GM19468 (cell line): ENCODE measurements around the gene ASPDH.

Source experiments
- ATAC-seq: cut with Tn5 transposase; IDR thresholded peaks from one replicate; pipeline ENCODE4 v1.9.1; 2021; ENCODE audit warnings: mild to moderate bottlenecking, moderate library complexity, moderate number of reproducible peaks; ENCODE audit not compliant: unreplicated experiment; ENCODE audit errors: extremely low read depth

Gene ASPDH

DNA sequence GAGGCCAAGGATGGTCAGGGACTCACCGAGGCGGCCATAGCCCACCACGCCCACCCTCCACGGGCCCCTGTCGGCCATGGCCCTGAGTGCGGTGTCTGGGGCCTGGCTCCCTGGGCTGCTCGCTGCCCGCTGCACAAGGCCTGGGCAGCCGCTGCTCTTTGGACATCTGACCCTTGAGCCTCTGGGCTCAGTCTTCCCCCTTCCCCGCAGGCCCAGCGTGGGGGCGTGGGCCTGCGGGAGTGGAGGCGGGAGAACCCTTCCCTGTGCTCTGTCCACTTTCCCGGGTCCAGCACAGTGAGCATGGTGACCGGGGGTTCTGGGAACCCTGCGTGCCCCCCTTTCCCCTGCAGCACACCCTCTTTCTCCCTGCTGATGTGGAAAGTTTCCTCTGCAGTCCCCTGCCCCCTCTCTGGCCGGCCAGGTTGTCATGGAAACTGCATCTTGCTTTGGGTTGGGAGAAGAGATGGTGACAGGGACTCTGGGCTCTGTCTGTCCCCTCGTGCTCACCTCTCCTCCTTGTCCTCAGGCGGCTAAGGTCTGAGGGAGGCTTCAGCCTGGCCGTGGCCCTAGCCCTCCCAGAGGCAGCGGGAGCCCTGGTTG, at the start of gene ASPDH:
Gene ASPDH (minus strand): TSS at position 168 of the 600 bp plus-strand sequence. CDS start 90 bp downstream, at position 78.
- no peak for ATAC-seq

DNA sequence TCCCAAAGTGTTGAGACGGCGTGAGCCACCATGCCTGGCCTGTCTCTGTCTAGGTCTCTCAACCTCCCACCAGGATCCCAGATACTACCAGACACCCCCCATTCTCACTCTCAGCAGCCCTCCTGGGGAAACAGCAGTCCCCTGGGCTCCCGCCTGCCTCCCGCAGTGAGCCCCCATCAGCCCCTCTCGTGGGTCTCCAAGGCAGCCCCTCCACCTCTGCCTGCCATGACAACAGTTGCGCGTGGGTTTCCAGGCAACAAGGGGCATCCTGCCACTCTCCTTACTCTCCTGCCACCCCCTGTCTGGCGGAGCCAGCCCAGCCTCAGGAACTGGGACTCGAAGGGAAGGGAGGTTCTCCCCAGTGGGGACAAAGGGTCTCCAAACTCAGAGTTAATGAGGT, 49.3 kb upstream of the ASPDH start:
- ATAC-seq: no peak

DNA sequence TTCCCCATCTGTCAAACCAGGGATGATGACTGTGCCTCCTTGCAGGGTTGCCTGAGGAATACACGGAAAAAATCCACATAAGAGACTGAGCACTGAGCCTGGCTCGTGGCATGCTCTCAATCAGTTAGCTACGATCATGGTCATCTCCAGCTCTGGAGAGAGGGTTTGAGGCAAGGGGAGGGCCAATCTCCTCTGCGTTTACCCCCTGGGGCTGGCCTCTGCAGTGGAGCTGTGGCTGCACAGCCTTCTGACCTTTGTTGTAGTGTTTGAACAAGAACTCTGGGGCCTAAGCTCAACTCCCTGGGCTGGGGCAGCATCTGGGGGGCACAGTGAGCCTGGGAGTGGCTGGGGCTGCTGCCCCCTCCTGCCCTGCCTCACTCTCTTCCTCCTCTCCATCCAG, 48.6 kb upstream of the ASPDH start:
- ATAC-seq: no peak

DNA sequence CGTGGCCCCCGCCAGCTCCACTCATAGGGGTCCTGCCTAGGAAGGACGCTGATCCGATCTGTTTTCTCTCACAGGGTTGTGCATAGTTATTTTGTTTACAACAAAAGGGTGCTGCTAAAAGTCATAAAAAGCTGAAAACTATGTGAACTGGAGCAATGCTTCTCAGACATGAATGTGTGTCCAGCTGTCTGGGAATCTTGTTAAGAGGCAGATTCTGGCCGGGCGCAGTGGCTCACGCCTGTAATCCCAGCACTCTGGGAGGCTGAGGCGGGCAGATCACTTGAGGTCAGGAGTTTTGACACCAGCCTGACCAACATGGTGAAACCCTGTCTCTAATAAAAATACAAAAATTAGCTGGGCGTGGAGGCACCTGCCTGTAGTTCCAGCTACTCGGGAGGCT, 45.9 kb upstream of the ASPDH start:
- ATAC-seq: no peak

DNA sequence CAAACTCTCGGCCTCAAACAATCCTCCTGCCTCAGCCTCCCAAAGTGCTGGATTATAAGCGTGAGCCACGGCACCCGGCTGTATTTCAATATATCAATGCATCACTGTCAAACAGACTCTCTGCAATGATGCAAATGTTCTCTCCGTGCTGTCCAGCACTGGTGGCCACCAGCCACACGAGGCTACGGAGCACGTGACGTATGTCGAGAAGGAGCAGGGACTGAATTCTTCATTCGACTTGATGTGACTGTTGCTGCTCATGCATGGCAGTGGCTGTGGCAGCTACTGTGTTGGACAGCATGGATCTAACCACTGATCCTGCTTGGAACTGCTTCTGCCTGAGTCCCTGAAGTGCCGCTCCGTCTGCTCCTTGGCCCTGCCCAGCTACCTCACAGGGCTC, 44.7 kb upstream of the ASPDH start:
- no peak for ATAC-seq

DNA sequence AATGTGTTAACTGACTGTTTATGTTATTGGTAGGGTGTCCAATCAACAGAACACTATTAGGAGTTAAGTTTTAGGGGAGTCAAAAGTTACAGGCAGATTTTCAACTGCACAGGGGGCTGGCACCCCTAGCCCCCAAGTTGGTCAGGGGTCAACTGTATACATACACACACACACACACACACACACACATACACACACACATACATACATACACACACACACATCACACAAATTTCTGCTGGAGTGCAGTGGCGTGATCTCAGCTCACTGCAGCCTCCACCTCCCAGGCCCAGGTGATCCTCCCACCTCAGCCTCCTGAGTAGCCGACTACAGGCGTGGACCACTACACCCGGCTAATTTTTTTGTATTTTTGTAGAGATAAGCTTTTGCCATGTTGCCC, 44.3 kb upstream of the ASPDH start:
- ATAC-seq: no peak

DNA sequence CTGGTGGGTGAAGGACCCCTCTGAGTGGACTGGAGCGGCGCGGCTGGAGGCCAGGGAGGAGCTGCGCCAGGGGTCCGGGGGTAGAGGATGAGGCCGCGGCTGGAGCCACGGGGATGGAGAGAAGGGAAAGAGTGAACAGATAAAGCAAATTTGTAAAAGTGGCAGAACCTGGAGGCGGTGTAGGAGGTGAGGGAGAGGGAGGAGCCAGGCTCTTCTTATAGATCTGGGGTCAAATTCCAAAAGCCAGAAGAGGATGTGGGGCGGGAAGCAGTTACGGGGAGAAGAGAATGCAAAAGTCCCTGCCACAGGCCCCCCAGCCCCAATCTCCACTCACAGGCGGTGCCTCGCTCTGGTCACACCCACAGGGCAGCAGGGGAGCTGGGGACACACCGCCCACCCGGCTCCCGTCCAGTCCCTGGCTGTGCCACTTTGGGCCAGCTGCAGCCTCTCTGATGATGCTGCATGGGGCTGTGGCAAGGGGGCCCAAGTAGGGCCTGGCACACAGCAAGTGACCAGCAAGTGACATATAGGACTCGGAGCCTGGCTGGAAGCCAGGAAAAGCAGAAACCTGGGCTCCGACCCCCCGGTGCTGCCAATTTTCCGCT, 43.4 kb upstream of the ASPDH start:
- ATAC-seq: no peak

DNA sequence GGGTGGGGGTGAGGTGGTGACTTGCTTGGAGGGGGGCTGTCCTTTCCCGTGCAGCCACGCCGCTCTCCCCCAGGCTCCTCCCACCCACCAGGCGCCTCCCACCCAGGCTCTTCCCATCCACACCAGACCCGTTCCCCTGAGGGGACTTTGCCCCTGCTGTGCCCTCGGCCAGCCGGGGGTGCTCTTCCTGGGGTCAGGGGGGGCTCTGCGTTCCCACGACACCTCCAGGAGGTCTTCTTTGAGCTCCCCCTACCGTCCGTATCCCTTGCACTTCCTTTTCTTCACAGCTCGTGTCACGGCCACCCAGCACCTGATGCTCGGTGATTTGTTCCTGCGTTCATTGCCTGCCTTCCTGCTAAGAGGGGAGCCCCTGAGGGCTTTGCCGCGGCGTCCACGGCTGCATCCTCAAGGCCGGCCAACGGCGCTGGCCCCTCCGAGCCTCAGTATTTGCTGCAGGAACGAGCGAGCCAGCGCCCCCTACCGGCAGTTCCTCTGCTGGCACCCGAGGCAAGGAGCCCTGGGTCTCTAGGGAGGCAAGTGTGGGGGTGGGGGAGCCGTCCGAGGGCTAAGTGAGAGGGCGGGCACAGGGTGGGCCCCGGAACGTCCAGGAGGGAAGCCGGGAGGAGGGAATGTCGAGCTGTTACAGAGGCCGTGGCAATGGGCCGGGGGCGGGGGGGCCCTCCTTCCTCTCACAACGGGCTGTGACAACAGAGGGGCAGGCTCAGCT, 42.7 kb upstream of the ASPDH start:
- ATAC-seq: no peak

DNA sequence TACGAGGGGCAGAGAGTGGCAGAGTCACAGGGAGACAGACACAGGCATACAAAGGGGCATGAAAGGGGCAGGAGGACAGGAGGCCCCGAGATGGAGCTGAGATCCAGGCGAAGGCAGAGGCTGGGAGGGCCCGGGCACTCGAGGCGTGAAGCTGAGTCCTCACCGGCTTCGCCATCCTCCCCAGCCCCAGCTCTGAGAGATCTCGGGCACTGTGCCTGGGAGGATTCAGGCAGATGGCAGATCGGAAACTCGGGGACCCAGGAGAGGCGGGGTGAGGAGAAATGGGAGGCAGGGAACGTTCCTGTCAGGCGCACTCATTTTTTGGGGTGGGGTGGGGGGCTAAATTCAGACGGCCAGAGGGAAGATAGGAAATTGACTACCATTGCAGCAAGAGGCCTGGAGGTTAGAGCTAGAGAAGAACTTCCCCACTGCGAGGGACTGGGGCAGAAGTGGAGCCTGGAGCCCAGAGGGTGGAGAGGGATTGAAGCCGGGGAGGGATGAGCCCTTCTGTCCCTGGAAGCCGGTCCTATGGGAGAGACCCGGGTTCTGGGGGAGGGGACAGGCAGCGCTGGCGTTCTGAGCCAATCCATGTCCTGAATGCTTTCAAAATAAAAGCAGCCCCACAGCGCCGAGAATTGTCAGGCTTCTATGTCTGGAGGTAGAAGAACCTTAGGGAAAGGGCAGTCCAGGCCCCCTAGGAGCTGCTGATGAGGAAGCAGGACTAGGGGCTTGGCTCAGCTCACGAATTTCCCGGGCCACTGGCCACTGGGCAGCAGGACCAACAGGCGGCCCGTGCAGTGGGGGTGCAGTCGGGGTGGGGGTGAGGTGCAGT, 42.0 kb upstream of the ASPDH start:
- no peak for ATAC-seq

DNA sequence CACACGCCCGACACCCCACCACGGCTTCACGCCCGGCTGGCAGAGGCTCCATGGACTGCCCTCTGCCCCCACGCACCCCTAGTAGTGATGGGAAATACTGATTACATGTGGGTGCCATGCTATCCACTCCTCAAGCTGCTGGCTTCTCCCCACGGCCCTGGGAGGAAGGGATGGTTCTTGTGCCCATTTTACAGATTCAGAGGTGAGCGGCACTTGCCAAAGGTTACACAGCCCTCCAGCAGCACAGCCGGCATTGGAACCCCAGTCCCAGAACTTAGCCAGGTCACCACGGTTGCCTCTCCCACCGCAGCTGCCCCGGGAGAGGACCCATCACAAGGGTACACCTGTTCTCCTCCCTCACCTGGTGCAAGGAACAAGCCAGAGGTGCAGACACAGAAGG, 41.3 kb upstream of the ASPDH start:
- no peak for ATAC-seq

DNA sequence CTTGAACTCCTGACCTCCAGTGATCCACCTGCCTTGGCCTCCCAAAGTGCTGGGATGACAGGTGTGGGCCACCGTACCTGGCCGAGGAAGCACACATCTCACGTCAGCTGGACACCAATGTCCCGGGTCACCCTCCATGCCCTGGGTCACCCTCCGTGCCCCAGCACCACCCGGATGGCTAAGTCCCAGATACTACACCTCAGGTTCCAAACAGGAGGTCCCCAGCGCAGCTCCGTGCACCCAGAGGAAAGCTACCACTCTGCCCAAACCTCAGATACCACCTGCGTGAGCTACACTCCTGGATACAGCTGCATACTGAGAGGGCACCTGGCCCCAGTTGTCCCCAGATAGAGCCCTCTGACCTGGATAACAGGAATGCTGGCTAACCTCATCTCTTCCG, 40.5 kb upstream of the ASPDH start:
- ATAC-seq: no peak

DNA sequence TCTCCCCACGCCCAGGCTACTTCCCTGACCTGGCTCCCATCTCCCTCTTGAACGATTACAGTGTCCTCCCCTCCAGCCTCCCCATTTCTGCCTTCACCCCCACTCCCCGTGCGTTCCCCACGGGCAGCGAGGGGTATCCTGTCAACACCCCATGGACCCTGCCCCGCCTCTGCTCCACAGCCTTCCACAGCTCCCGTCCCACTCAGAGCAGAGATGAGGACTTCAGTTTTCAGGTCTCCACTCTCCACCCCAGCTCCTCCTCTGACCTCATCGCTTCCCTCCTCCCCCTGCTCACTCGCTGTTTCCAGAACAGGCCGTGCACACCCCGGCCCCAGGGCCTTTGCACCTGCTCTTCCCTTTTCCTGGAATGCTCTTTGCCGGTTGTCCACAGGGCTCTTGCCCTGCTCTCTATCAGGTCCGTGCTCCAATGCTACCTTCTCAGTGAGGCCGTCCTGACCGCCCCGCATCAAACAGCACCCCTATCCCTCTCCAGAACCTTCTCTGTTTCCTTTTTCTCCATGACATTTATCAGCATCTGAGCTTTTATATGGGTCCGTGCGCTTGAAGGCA, 39.5 kb upstream of the ASPDH start:
- no peak for ATAC-seq

DNA sequence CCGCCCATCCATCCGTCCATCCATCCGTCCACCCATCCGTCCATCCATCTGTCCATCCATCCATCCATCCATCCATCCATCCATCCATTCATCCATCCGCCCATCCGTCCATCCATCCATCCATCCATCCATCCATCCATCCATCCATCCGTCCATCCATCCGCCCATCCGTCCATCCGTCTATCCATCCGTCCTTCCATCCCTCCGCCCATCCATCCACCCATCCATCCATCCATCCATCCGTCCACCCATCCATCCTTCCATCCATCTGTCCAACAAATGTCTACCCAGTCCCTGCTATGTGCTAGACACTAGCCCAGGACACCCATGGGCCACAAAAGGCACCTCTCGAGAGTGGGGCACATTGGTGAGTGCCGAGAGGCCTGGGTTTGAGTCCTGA, 38.8 kb upstream of the ASPDH start:
- no peak for ATAC-seq

DNA sequence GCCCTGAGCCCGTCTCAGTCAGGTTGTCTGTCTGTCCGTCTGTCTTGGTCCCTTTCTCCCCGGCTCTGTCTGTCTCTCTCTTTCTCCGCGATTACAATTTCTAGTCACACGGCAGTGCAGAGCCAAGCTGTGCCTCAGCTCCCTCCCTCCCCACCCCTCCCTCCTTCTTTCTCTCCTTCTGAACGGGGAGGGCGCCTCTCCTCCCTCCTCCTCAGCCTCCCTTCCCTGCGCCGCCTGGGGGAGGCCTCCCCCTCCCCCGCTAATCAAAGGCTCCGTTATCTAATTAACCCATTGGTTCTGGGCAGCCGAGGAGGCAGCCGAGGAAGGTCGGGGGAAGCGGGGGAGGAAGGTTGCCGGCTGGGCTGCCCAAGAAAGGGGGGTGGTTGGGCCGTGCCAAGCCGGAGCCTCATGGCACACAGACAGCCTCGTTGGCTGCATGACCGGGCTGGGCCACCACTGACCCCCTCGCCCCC, 38.0 kb upstream of the ASPDH start:
- no peak for ATAC-seq

DNA sequence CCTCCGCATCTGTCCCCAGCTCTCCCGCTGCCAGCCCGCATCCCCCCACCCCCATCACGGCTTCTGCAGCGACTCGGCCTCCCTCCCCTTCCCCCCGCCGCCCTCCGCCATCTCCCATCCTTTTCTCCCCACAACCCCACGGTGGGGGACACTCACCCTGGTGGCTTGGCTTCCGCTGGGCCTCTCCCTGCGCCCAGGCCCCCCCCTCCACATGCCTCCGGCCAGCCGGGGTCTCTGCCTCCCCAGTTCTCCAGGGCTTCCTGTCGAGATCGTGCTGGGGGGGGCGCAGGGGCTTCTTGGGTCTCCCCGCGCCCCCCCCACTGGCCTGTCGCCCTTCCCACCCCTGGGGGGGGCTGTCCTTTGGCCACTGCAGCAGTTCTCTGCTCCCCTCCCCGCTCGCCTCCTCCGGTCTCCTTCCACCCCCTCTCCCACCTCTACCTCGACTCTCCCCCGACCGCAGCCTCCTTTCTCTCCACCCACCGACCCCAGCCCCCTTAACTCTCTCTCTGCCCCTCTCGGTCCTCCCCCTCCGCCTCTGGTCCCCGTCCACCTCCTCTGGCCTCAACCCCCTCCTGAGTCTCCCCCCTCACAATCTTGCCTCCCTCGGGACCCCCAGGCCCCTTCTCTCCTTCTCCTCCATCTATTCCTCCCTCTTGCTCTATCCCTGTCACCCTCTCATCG, 37.5 kb upstream of the ASPDH start:
- ATAC-seq: no peak

DNA sequence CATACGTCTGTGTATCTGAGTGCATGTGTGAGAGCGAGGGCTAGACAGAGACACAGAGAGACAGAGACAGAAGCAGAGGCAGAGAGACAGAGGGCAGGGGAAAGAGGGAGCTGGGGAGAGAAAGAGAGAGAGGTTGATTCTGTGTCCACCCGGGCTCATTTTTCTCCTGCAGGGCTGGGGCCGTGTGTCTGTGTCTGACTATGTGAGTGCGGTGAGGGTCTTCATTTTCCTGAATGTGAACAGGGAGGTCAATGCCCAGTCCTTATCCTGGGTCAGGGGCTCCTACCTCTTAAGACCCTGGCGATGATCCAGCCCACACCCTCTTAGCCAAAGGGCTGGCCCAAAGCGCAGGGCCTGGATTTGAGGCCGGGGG, 36.9 kb upstream of the ASPDH start:
- ATAC-seq: no peak

DNA sequence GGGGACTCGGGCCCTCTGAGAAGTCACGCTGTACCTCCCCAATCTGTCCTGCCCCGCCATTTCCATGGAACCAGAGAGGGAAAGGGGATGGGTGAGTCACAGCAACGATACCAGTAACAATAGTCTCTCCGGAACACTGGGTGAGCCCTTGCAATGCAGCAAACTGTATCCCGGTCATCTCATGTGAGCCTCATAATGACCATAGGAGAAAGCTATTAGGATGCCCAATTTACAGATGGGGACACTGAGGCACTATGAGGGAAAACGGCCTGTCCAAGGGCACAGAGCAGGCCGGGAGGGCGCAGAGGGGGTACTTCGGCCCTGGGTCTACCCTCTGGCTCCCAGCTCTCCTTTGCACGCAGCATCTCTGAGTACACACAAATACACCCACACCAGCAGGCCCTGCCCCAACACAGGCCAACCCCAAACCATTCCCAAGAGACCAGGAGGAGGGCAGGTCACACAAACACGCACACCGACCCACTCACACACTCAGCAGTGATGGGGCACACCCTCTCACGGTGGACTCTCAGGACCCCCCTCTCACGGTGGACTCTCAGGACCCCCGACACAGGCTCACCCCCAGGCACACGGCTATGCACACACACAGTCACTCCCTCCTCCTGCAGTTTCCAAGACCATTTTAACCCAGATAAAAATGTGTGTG, 36.3 kb upstream of the ASPDH start:
- ATAC-seq: no peak

DNA sequence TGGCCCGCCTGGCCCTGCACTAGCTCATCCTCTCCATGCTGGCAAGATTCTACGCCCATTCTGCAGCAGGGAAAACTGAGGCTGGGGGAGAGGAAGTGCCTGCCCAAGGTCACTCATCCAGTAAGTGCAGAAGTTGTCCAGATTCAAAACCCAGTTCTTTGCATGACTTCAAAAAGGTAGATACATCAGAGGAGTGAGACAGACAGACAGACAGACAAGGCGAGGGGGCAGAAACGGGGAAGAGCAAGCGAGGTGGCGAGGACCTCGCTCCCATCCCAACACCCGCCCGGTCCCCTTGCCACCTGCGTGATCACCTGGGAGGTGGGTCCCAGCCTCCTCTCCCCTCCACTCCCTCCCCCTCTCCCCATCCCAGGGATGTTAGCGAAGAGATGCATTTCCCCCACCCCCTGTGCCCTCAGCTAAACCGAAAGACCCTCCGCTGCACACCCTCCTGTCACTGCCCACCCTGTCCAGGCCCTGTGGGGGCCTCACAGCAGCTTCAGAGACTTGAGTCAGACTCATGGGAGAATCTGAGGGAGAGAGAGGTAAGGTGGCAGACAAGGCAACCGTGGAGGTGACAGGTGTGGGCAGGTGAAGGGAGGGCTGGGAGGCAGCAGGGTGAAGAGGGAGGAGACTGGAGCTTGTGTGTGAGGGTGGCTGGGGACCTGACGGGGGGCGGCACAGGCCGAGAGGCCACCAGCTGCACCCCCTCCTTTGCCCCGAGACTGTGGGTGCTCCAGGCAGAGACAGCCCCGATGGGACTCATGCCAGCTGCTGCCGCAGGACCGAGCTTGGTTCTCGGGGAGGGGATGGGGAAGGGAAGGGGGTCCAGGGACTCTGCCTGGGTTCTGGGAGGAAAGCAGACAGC, 35.6 kb upstream of the ASPDH start:
- ATAC-seq: no peak
